GM19023 (cell line): ENCODE data around the gene NMBR.
"Not testable (repeated sequence)": the region's sequence is repeated elsewhere in the genome, so short reads cannot be mapped to it uniquely, and the experiment has no call there.

ENCODE experiments used
- ATAC-seq: cut with Tn5 transposase; IDR thresholded peaks from one replicate; pipeline ENCODE4 v1.9.1; 2021; ENCODE audit warnings: mild to moderate bottlenecking, moderate library complexity; ENCODE audit not compliant: unreplicated experiment

NMBR gene

GRCh38 chr6:142062861-142063260 is 84.1 kb downstream of the NMBR start:
- ATAC-seq: not testable (repeated sequence)

DNA sequence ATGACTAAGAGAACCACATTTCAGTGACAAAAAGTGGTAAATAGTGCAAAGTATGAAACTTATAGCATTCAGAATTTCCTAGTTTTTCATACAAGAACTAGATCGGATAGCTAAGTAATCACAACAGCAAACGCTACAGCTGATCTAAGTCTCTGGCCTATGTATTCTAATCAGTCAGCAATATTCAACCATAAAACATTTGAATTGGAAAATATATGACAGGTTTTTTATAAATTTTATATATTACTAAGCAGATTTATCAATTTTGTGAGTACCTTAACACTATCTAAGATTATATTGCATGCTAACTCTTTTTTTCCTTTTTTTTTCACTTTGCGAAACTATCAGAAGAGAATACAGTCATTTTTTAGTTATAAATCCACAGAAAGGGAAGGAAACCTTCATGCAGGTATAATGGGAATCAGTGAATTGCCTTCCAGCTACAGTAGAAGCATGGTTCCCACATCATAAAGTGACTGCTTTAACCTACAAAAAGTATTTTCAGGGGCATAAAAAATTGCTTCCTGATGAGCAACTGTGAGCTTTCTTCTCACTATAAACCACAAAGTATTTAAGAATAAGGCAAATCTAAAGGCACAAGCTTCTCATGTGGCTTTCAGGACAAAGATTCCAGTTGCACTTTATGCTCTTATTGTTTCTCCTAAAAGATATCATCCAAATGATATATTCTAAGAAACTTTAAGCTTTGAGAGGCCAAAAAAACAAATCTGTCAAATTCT is 88.2 kb downstream of the NMBR start:
- no peak for ATAC-seq

- ATAC-seq: no peak
Measured at GRCh38 chr6:142055219-142055618, 91.7 kb downstream of the NMBR start.

- ATAC-seq: no peak
Measured at GRCh38 chr6:142051404-142051803, 95.5 kb downstream of the NMBR start.

GRCh38 chr6:142048593-142048980 is 98.3 kb downstream of the NMBR start:
- ATAC-seq: no peak

DNA sequence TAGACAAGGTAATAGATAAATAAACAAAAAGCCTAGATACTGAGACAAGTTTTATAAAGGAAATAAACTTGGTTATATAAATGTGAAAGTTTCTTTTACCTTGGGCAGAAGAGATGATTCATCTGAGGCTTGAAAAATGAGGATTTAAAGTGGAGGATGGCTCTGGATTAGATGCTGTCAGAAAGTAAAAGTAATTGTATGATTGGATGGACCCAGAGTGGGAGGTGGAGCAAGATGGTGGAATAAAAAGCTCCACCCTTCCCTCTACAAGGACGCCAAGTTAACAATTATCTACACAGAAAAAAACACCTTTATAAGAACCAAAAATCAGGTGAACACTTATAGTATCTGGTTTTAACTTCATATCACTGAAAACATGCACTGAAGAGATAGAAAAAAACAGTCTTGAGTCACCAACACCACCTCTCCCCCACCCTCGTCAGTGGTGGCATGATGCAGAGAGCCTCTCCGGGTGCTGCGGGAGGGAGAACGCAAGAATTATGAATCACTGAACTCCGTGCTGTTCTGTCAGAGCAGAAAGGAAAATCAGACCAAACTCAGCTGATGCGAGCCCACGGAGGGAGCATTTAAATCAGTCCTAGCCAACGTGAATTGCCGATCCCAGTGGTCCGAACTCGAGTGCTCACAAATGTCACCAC is 98.9 kb downstream of the NMBR start:
- no peak for ATAC-seq

DNA sequence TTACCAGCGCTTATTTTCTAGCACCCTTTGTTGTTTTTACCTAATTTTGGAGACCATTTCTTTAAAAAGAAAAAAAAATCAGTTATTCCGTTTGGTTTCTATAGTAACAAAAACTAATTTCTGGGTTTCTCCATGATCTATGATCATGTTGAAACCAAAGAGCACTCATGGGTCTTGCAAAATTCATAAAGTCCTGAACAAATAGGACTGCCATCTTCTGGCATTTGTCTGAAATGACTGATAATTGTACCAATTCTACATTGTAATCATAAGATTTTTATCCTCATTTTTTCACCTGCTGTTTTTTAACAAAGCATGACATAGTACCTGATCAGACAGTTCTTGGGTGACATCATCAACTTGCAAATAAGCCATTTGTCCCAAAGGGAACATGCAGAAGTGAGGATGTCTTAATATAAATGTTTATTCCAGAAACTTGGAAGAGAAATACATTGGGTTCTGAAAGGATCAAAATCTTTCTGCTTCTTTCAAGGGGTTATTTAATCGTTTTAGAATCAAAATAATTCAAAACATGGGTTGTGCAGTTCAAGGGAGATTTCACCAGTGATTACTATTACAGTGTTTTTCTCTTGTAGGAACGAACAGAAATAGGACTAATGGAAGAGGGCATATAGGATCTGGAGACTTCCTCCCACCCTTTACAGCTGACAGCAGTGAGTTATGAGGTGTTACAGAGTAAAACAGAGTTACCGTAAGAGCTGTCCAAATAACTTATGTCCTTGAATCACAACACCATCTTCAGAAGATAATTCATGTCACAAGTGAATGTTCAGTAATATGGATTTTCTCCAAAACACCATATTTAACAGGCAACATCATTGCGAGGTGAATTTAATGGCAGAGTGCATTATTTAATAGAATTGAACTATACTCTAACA is 101.3 kb downstream of the NMBR start:
- ATAC-seq: no peak

DNA sequence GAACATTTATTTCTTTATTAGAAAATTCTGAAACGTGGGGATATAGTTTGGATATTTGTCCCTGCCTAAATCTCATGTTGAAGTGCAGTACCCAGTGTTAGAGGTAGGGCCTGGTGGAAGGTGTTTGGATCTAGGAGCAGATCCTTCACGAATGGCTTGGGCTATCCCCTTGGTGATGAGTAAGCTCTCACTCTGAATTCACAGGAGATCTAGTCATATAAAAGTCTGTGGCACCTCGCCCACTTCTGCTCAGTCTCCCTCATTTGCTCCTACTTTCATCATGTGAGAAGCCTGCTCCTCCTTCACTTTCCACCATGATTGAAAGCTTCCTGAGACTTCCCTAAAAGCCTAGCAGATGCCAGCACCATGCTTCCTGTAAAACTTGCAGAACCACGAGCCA is 111.0 kb downstream of the NMBR start:
- ATAC-seq: no peak

- ATAC-seq: no peak
Measured at GRCh38 chr6:142031035-142031434, 115.9 kb downstream of the NMBR start.

GRCh38 chr6:142030115-142030619 is 116.8 kb downstream of the NMBR start:
- ATAC-seq: peak; percentile 58

GRCh38 chr6:142028527-142028926 is 118.4 kb downstream of the NMBR start:
- no peak for ATAC-seq

DNA sequence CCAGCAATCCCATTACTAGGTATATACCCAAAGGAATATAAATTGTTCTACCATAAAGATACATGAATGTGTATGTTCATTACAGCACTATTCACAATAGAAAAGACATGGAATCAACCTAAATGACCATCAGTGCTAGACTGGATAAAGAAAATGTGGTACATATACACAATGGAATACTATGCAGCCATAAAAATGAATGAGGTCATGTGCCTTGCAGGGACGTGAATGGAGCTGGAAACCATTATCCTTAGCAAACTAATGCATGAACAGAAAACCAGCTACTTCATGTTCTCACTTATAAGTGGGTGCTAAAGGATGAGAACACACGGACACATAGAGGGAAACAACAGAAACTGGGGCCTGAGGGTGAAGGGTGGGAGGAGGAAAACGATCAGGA is 119.1 kb downstream of the NMBR start:
- not testable (repeated sequence) for ATAC-seq

GRCh38 chr6:142027074-142027473 is 119.8 kb downstream of the NMBR start:
- no peak for ATAC-seq

GRCh38 chr6:142026471-142026870 is 120.5 kb downstream of the NMBR start:
- ATAC-seq: no peak
